Stimulated activated CD4-positive, alpha-beta T cell treated with anti-CD3 and anti-CD28 coated beads, TNF-alpha, amount 100 ng/mL, for 4 hours (primary cell): Measurements from ENCODE around the gene AGER.
"Not testable (repeated sequence)": the region's sequence is repeated elsewhere in the genome, so short reads cannot be mapped to it uniquely, and the experiment has no call there.

ENCODE experiments used
- DNase-seq, 3 experiments: peaks; one replicate each; pipeline ENCODE4 v3.0.0-alpha.2; 2020; ENCODE audit warnings: low read depth in 3 of 3

AGER gene

GRCh38 chr6:32198866-32199265 is 14.8 kb upstream of the AGER start:
- DNase-seq = no peak

GRCh38 chr6:32198345-32198696 is 14.3 kb upstream of the AGER start:
- no peak for DNase-seq

GRCh38 chr6:32196682-32197616 is 12.9 kb upstream of the AGER start:
- no peak for DNase-seq

- DNase-seq = peak in 1 of 3 experiments; percentile 40
Measured at GRCh38 chr6:32195902-32196681, 12.0 kb upstream of the AGER start.

GRCh38 chr6:32195652-32195901 is 11.5 kb upstream of the AGER start:
- DNase-seq = peak; percentile 98 to 100 (median 99)

GRCh38 chr6:32194825-32195651 is 11.0 kb upstream of the AGER start:
- DNase-seq = no peak

GRCh38 chr6:32194388-32194787 is 10.3 kb upstream of the AGER start:
- DNase-seq = no peak

- DNase-seq = not testable (repeated sequence)
Measured at GRCh38 chr6:32193096-32193495, 9.0 kb upstream of the AGER start.

GRCh38 chr6:32192608-32193039 is 8.6 kb upstream of the AGER start, which contains the start of gene GPSM3:
Gene GPSM3, minus strand, starts transcription at chr6:32192643. Its CDS starts 130 bp downstream, at chr6:32192513.
- no peak for DNase-seq

GRCh38 chr6:32191696-32192607 is 7.9 kb upstream of the AGER start:
- no peak for DNase-seq

GRCh38 chr6:32190911-32191677 is 7.0 kb upstream of the AGER start:
- no peak for DNase-seq

GRCh38 chr6:32190054-32190851 is 6.2 kb upstream of the AGER start, which contains the start of gene PBX2:
Gene PBX2, minus strand, starts transcription at chr6:32190202. Its CDS starts 287 bp downstream, at chr6:32189915.
- DNase-seq = peak; percentile 73 to 82 (median 75)

- DNase-seq = no peak
Measured at GRCh38 chr6:32189742-32190053, 5.6 kb upstream of the AGER start.

- DNase-seq = no peak
Measured at GRCh38 chr6:32189069-32189741, 5.2 kb upstream of the AGER start.

- DNase-seq = no peak
Measured at GRCh38 chr6:32188381-32189068, 4.5 kb upstream of the AGER start.

GRCh38 chr6:32187725-32188380 is 3.8 kb upstream of the AGER start:
- not testable (repeated sequence) for DNase-seq

GRCh38 chr6:32187009-32187709 is 3.1 kb upstream of the AGER start:
- DNase-seq = no peak
